Testis (tissue), 2 donors: ENCODE data around the gene POLN.

Experiments
- POLR2A ChIP-seq: fragments of 450-650 bp; IDR thresholded peaks from one replicate; pipeline ENCODE4 v1.6.1; 2017; ENCODE audit warnings: antibody characterized with exemption, mild to moderate bottlenecking, moderate library complexity
- TF ChIP-seq, protein P1 (sequence below), 3 experiments: fragments of 450-650 bp in 2 of 3; fragments of 200-600 bp in 1 of 3; sonication (generic) in 1 of 3; IDR thresholded peaks; one replicate each; pipeline ENCODE4 v1.5.1; 2016 to 2019; ENCODE audit warnings: antibody characterized with exemption in 3 of 3, mild to moderate bottlenecking in 2 of 3, moderate library complexity in 1 of 3

DNA sequence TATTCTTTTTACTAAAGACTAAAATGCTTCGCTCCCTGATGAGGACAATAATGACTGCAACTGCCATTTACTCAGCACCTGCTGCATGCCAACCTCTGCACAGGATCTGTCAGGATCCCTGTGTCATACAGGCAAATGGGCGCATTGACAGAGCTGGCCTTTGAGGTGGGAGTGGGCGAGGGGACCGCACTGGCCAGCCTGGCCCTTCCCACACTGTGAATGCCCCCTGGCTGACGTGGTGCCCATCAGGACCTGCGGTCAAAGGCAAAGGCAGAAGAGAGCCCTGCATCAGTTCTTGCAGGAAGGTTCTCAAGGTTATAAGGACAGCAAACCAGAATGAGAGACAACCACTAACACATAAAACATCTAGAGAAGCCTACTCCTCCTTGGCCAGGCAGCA, 67.9 kb downstream of the POLN start:
- TF ChIP-seq, protein P1, sequence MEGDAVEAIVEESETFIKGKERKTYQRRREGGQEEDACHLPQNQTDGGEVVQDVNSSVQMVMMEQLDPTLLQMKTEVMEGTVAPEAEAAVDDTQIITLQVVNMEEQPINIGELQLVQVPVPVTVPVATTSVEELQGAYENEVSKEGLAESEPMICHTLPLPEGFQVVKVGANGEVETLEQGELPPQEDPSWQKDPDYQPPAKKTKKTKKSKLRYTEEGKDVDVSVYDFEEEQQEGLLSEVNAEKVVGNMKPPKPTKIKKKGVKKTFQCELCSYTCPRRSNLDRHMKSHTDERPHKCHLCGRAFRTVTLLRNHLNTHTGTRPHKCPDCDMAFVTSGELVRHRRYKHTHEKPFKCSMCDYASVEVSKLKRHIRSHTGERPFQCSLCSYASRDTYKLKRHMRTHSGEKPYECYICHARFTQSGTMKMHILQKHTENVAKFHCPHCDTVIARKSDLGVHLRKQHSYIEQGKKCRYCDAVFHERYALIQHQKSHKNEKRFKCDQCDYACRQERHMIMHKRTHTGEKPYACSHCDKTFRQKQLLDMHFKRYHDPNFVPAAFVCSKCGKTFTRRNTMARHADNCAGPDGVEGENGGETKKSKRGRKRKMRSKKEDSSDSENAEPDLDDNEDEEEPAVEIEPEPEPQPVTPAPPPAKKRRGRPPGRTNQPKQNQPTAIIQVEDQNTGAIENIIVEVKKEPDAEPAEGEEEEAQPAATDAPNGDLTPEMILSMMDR (IDR thresholded peaks at IDR 0.05): no peak
- no peak for TF ChIP-seq POLR2A
